GM12872 (cell line): ENCODE data around the gene EIF5.

ENCODE experiments used
- CTCF ChIP-seq: IDR thresholded peaks from 3 replicates; pipeline ENCODE4 v1.5.1; 2011; ENCODE audit warnings: low read depth, mild to moderate bottlenecking, low read length, moderate library complexity; ENCODE audit not compliant: insufficient read depth

The EIF5 gene

GRCh38 chr14:103311171-103311997 lies 22.7 kb upstream of the EIF5 start:
- no peak for TF ChIP-seq CTCF

- no peak for TF ChIP-seq CTCF
Observed at GRCh38 chr14:103312006-103312635, 21.9 kb upstream of the EIF5 start.

- TF ChIP-seq CTCF, result no peak
Observed at GRCh38 chr14:103313704-103314103, 20.3 kb upstream of the EIF5 start.

GRCh38 chr14:103314496-103315277 lies 19.4 kb upstream of the EIF5 start:
- TF ChIP-seq CTCF, result no peak

GRCh38 chr14:103315351-103315911 lies 18.6 kb upstream of the EIF5 start:
- no peak for TF ChIP-seq CTCF

- no peak for TF ChIP-seq CTCF
Observed at GRCh38 chr14:103315941-103316340, 18.1 kb upstream of the EIF5 start.

GRCh38 chr14:103316721-103317121 lies 17.3 kb upstream of the EIF5 start:
- no peak for TF ChIP-seq CTCF
